BE2C (cell line): ENCODE measurements around the gene MTR. TPM values are rescaled to one million over a fixed set of nuclear protein-coding genes. Genes with fewer than 3 reads are reported as not detected.
A peak's percentile ranks its signal among the peaks of the same experiment; 100 is the strongest.

Source experiments
- DNase-seq: peaks from one replicate; pipeline ENCODE4 v3.0.0-alpha.2; 2020
- H3K27me3 ChIP-seq: fragments of 250-450 bp; sonication (Bioruptor Pico); 2 replicates; pipeline ENCODE4 v1.5.1; 2020; ENCODE audit warnings: mild to moderate bottlenecking
- H3K36me3 ChIP-seq: fragments of 250-450 bp; sonication (Bioruptor Pico); 2 replicates; pipeline ENCODE4 v1.5.1; 2020; ENCODE audit warnings: mild to moderate bottlenecking
- H3K4me1 ChIP-seq: fragments of 250-450 bp; sonication (Bioruptor Pico); 2 replicates; pipeline ENCODE4 v1.5.1; 2020
- H3K4me3 ChIP-seq: 2 replicates; pipeline ENCODE4 v1.5.1; 2011; ENCODE audit warnings: low read depth, low read length
- H3K9me3 ChIP-seq: fragments of 250-450 bp; sonication (Bioruptor Pico); 2 replicates; pipeline ENCODE4 v1.5.1; 2020
- CTCF ChIP-seq: IDR thresholded peaks from 2 replicates; pipeline ENCODE4 v1.5.1; 2012; ENCODE audit warnings: mild to moderate bottlenecking, low read depth, low read length
- polyA plus RNA-seq: library from polyadenylated mRNA; unstranded; fragments of >200 nt; gene quantifications from one replicate; pipeline ENCODE4 v1.2.1, GENCODE V29; 2012; ENCODE audit warnings: low read depth, missing spikeins; ENCODE audit not compliant: insufficient read length, insufficient read depth

The MTR gene
- 8.8 TPM for polyA plus RNA-seq

- Histone ChIP-seq H3K4me3 (peak within 1 kb of the TSS; percentile 91), H3K27me3 (no peaks in the 10 kb centered on the region), H3K36me3 (no peaks in the 10 kb centered on the region), H3K9me3 (no peaks in the 10 kb centered on the region), H3K4me1 (no peaks in the 10 kb centered on the region)
- DNase-seq, result peak; percentile 99
- TF ChIP-seq CTCF, result no peak
These were observed at the start of gene MTR for GRCh38 chr1:236795035-236795756. TSS of gene MTR (plus strand) at chr1:236795292. CDS start at chr1:236795704, 412 bp downstream.

DNA sequence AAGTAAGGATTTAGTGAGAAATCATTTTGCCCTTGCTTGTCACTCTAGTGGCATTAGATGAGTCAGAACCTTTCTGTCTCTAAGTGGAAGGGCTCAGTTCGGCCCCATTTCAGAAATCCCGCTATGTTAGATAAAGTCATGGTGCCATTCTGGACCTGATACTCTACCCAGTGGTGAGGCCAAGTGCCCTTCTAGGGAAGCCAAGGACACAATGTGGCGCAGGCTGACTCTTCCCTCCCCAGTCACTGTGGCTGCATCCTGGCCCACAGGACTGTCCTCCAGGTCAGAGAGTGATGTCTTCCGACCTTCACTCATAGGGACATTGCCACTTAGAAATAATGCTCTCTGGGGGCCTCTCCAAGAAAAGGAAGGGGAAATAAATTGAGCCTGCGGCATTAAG, 48.3 kb upstream of the MTR start:
- TF ChIP-seq CTCF, result no peak
- H3K36me3 ChIP-seq, result no peaks in the 10 kb centered on the region
- H3K9me3 ChIP-seq, result no peaks in the 10 kb centered on the region
- no peaks in the 10 kb centered on the region for H3K4me1 ChIP-seq
- H3K4me3 ChIP-seq, result no peak overlapping the region
- no peak for DNase-seq
- no peaks in the 10 kb centered on the region for H3K27me3 ChIP-seq

DNA sequence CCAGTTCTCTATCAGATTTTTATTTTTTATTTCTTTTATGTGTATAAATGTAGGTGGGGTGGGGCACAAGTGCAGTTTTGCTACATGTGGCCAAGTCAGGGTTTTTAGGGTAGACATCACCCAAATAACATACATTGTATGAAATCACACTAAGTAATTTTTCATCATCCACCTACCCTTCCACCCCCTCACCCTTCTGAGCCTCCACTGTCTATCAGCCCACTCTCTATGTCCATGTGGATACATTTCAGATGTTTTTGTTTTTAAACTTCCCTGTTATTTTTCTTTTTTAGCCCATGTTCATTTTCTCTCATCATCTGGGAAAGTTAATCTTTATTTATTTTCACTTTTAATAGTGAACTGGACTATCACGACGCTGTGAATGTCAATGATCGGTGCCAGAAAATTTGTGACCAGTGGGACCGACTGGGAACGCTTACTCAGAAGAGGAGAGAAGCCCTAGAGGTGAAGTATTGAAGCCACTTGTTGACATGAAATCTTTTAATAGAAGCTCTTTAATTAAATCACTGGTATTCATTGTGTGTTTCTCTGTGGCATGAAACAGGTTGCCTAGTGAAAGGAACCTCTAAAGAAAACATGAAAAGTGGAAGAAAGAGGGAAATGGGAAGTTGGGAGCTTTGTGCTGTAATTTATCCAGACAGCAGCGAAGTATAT, 47.6 kb upstream of the MTR start:
- no peak for DNase-seq
- H3K4me3 ChIP-seq, result no peak overlapping the region
- TF ChIP-seq CTCF, result no peak
- no peaks in the 10 kb centered on the region for H3K36me3 ChIP-seq
- no peaks in the 10 kb centered on the region for H3K4me1 ChIP-seq
- no peaks in the 10 kb centered on the region for H3K9me3 ChIP-seq
- H3K27me3 ChIP-seq, result no peaks in the 10 kb centered on the region

- Histone ChIP-seq H3K4me3 (no peak overlapping the region), H3K36me3 (no peaks in the 10 kb centered on the region), H3K9me3 (no peaks in the 10 kb centered on the region), H3K4me1 (no peaks in the 10 kb centered on the region), H3K27me3 (no peaks in the 10 kb centered on the region)
- TF ChIP-seq CTCF, result peak; percentile 45
- no peak for DNase-seq
These were observed 46.7 kb upstream of the MTR start for GRCh38 chr1:236748268-236748870.

DNA sequence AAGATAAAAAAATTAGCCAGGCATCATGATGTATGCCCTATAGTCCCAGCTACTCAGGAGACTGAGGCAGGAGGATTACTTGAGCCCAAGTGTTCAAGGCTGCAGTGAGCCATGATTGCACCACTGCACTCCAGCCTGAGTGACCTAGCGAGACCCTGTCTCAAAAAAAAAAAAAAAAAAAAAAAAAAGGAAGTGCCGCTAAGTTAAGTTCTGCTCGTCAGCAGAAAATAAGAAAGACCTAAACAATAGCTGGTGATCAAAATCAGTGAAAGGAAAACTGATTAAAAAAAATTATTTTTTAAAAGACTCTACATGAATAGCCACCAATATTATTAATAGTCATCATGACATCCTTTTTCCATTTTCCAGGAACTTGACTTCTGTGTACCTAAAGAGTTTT, 44.2 kb upstream of the MTR start:
- Histone ChIP-seq H3K36me3 (no peaks in the 10 kb centered on the region), H3K9me3 (no peaks in the 10 kb centered on the region), H3K4me1 (no peaks in the 10 kb centered on the region), H3K4me3 (no peak overlapping the region), H3K27me3 (no peaks in the 10 kb centered on the region)
- TF ChIP-seq CTCF, result no peak
- no peak for DNase-seq

- TF ChIP-seq CTCF, result no peak
These were observed 43.7 kb upstream of the MTR start for GRCh38 chr1:236751385-236751784.

More at GRCh38 chr1:236751385-236751784, 43.7 kb upstream of the MTR start:
- H3K4me1 ChIP-seq, result no peaks in the 10 kb centered on the region
- H3K36me3 ChIP-seq, result no peaks in the 10 kb centered on the region
- H3K27me3 ChIP-seq, result no peaks in the 10 kb centered on the region
- no peak overlapping the region for H3K4me3 ChIP-seq
- H3K9me3 ChIP-seq, result no peaks in the 10 kb centered on the region
- DNase-seq, result no peak
